HG02970 (cell line): ENCODE measurements around the gene PACRG.

ENCODE experiments used
- ATAC-seq: cut with Tn5 transposase; IDR thresholded peaks from one replicate; pipeline ENCODE4 v1.9.1; 2021; ENCODE audit warnings: mild to moderate bottlenecking, moderate library complexity, moderate number of reproducible peaks; ENCODE audit not compliant: unreplicated experiment, low FRiP score

The PACRG gene

DNA sequence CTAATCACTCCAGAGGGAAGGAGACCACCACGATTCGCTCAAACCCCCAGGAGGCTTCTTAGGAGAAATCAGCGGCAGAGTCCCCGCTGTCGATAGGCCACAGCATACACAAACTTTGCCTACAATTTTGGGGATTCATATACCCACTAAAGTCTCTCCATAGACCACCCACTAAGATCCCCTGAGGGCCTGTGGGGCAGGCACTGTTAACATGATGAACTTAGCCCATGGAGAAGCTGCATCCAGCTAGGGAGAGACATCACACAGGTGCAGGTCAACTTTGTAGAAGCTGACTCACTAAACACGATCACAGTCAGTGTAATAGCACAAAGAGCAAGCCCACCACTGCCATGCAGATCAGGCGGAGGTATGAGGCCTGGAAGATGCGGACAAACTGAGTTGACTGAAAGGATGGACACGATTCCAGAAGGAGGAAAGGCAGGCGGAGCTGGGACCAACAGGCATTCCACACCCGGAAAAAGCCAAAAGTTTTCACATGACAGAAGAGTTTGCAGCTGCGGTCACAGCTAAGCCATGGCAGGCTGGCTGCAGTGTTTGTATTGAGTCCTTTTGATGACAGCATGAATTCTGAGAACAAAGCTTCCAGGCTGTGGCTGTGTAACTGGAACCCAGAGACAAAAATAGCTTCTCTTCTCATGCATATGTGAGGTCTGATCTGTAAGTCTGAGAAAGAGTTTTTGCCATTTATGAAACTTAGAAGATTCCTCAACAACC, 611.1 kb downstream of the PACRG start:
- no peak for ATAC-seq

GRCh38 chr6:163339466-163339865, 611.7 kb downstream of the PACRG start:
- no peak for ATAC-seq

DNA sequence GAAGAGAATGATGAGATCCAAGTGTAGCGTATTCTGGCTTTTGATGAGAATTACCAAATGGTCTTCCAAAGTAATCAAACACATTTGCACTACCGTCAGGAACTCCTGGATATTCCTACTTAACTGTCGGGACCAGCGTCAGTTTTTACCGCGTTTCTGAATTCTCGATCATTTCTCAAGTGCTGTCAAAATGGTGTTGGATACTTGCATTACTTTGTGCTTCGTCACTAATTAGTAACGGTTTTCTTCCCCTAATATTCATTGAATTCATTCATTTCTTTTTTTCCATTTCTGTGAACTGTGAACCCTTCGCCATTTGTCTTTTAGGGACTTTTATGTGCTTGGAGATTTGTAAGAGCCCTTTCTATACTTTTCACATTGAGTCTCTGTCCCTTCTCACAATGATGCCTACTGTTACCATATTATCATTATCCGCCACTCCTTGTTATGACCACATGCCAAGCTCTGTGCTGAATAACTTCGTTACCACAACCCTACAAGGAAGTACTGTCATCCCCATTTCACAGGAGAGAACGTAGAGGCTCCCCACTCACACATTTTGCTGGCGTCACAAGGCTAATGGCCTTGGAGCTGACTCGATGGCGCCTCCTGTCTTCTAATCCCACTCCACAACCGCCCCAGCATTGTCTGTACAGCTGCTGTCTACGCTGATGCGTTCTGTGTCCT, 612.6 kb downstream of the PACRG start:
- no peak for ATAC-seq

DNA sequence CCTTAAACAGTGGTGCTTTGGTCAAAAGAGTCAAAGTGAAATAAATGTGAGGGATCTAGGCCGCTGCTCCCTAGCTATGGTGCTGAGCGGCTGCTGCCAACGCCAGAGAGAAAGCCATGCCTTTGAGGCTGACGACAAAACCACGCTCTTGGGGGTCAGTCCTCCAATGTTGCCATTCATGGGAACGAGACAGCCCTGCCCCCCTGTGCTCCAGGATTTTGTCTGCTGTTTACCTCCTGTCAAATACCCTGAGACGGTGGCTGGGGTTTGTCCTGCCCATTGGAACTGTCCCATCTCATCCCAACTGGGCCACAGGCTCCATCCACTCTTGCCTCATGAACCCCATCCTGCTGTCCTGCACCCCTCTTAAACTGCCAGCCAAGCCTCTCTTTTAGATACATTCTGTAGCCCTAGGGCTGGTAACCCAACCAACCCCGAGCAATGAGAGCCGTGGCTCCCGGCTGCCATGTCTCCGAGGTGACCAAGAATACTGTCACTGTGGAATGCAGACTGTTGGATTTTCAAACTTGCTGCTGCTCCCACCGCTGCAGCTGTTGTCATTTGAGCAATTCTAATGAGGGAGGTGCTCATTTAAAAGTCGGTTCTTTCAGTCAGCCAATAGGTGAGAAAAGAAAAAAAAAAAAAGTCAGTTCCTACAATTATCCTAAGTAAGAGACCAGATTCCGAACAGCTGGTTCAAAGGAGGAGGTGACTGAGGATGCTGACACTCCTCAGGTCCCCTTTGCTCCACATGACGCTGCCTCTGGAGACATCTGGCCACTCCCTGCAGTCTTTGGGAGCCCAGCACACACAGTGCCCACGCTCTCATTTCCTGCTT, 613.7 kb downstream of the PACRG start:
- ATAC-seq = no peak

GRCh38 chr6:163342571-163343539, 615.1 kb downstream of the PACRG start:
- no peak for ATAC-seq

DNA sequence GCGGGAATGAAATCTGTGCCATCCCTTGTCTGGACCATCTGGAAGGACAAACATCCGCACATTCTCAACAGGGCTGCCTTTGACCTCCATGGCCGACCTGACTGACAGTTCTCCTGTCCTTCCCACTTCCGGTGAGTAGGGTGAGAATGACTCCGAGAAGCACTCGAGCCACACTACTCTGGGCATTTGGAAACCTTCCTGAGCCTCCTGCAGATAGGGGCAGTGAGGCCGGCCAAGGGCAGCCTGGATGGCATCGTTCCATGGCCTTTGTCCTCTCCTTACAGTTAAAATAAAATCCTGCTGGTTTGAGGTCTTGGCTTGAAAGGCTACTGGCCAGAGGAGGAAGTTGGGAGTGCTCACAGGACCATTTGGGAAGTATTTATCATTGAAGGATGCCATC, 615.8 kb downstream of the PACRG start:
- no peak for ATAC-seq

DNA sequence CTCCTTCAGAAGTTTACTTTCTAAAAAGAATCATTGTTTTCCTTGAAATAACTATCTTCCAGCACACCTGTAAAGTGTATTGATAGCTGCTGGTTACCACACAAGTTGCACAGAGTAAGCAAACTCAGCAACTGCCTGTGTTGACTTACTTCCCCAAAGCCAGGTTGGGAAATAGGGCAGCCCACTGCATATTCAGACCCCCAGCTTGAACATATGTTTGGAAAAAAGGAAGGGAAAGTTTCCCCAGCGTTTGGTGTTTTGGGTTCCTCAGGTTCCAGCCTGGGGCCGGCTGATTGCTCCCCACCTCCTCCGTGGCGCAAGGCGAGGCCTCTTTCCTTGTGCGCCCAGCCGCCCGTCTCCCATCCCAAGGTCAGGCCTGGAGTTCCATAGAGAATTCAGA, 616.6 kb downstream of the PACRG start:
- no peak for ATAC-seq

GRCh38 chr6:163345931-163346330, 618.2 kb downstream of the PACRG start:
- ATAC-seq = no peak

DNA sequence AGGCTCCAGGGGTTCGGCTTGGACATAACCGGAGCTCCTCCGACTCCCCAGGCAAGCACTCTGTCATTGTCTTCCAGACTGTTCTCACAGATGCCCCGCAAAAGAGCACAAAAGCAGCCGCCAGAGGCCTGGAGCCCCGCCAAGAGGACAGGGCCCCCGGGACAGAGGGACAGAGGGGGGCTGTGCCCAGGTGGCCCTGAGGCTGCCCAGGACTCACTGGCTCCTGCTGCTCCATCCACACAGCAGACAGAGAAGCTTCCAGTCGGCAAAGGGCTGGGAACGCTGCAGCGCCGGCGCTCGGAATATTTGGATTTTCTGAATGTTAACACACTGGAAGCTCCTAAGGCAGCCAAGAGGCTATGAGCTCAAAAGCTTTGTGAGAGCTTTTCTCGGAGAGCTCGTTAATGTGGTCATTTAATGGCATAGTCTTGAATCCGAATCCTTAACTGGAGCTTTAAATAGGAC, 618.8 kb downstream of the PACRG start:
- ATAC-seq = no peak

- no peak for ATAC-seq
Measured at GRCh38 chr6:163347021-163347446, 619.3 kb downstream of the PACRG start.

- no peak for ATAC-seq
Measured at GRCh38 chr6:163348789-163349680, 621.3 kb downstream of the PACRG start.

GRCh38 chr6:163349696-163350095, 621.9 kb downstream of the PACRG start:
- no peak for ATAC-seq

DNA sequence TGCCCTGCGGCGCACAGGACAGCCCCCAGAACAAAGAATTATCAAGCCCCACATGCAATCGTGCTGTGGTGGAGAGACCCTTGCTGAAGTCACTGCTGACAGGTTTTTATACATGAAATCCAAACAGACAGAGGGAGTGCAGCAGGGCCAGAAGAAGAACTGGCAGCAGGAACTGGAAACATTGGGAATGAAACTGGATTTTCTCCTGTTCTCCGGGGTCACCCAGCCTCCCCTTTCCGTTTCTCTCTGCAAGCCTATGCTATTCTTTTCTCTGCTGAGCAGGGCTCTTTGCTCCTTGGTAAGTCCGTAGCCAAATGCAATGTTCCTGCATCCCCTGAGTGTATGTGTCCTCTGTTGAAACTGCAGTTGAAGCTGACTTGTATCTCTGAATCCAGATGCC, 623.2 kb downstream of the PACRG start:
- ATAC-seq = no peak

- no peak for ATAC-seq
Measured at GRCh38 chr6:163352011-163352685, 624.4 kb downstream of the PACRG start.

DNA sequence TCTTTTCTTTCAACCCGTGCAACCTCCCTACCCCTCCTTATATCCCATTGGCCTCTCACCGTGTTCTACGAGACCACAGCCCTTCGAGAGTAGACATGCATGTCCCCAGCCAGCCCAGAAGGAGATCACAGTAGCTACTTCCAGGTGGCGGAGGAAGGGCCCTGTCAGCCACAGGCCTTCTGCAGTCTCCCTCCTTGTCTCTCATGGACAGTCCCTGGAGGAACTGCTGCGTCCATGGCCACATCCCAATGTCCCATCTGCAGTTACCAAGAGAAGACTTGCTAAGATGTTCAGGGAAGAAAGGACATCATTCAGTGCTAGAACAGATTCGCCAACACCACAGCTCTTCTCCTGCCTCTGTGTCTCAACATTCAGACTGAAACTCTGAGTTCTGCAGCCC, 625.2 kb downstream of the PACRG start:
- no peak for ATAC-seq

- no peak for ATAC-seq
Measured at GRCh38 chr6:163354085-163354484, 626.3 kb downstream of the PACRG start.

DNA sequence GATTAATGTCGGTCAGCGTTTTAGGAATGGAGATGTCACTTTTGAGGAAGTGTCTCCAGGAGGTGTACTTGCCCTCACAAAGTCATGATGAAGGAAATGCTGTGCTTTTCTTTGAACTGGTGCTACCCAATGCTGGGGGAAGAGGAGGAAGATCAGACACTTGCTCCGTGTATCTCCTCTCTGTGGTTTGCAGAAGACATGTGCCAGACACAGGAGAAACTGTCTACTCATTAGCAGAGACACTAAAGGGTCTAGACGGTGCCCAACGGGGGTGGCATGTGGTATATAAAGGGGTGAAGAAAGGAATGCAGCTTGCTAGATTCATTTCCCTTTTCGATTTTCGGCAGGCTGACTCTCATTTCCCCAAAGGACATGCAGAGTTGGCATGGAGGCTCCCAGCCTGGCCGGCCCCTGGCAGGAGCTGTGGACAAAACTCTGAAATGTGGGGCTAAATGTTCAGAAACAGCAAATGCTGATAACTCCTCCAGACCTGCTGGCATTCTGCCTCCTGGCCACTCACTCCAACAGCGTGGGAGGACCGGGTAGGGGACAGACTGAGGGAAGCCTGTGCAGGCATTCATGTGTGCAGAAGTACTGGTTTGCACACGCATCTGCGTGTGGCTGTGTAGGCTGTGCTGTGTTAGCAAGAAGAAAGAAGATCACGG, 627.1 kb downstream of the PACRG start:
- ATAC-seq = no peak

DNA sequence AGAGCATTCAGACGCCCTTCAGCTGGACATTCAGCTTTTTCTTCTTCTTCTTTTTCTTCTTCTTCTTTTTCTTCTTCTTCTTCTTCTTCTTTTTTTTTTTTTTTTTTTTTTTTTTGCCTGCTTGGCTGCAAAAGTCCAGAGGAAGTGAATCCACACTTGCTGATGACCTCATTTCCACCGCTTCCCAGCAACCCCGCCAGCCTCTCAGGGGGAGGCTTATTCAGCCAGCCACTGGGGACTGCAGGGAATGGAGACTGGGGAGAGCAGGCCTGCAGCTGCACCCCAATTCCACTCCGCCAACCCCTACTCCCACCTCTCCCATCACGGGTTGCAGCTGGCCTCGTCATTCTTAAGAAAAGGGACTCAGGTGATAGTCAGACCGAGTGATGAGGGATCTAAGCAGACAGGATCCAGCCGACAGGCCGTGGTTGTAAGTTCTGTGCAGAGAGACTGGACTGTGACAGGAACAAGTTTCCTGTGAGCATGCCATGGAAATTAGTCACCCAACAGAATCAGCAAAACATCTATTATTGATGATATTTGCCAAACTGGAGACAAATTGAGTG, 627.7 kb downstream of the PACRG start:
- no peak for ATAC-seq
